DND-41 (cell line): ENCODE measurements around the gene TBCA.

ENCODE experiments used
- EZH2 ChIP-seq: IDR thresholded peaks from 3 replicates; pipeline ENCODE4 v1.6.1; 2012; ENCODE audit warnings: borderline replicate concordance, low read depth, mild to moderate bottlenecking, moderate library complexity, low read length, inconsistent platforms; ENCODE audit not compliant: severe bottlenecking
- TF ChIP-seq, protein P1 (sequence below): IDR thresholded peaks from 2 replicates; pipeline ENCODE4 v1.5.1; 2012; ENCODE audit warnings: borderline replicate concordance, low read length, moderate library complexity, mild to moderate bottlenecking; ENCODE audit not compliant: poor library complexity, severe bottlenecking; ENCODE audit errors: extremely low read depth

DNA sequence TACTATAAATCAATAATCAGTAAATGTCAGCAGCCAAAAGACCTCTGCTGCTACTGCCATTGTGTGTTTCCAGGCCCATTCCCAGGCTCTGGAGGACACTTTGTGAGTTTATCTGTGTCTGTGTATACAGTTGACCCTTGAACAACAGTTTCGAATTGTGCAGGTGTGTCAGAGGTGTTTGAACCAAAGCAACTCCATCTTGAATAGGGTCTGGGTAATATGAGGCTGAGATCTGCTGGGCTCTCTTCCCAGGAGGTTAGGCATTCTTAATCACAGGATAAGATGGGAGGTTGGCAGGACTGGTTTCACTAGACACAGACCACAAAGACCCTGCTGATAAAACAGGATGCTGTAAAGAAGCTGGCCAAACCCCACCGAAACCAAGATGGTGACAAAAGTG lies 2.3 kb upstream of the TBCA start:
- TF ChIP-seq, protein P1, sequence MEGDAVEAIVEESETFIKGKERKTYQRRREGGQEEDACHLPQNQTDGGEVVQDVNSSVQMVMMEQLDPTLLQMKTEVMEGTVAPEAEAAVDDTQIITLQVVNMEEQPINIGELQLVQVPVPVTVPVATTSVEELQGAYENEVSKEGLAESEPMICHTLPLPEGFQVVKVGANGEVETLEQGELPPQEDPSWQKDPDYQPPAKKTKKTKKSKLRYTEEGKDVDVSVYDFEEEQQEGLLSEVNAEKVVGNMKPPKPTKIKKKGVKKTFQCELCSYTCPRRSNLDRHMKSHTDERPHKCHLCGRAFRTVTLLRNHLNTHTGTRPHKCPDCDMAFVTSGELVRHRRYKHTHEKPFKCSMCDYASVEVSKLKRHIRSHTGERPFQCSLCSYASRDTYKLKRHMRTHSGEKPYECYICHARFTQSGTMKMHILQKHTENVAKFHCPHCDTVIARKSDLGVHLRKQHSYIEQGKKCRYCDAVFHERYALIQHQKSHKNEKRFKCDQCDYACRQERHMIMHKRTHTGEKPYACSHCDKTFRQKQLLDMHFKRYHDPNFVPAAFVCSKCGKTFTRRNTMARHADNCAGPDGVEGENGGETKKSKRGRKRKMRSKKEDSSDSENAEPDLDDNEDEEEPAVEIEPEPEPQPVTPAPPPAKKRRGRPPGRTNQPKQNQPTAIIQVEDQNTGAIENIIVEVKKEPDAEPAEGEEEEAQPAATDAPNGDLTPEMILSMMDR, result no peak
- no peak for TF ChIP-seq EZH2
